Measurements from ENCODE around the gene ACSL6. TPM values are rescaled to one million over a fixed set of nuclear protein-coding genes. Genes with fewer than 3 reads are reported as not detected.
A peak's percentile ranks its signal among the peaks of the same experiment; 100 is the strongest.

ACSL6 gene
- polyA plus RNA-seq, 4 donors = 0.89 to 4.9 (median 2.7) TPM

DNA sequence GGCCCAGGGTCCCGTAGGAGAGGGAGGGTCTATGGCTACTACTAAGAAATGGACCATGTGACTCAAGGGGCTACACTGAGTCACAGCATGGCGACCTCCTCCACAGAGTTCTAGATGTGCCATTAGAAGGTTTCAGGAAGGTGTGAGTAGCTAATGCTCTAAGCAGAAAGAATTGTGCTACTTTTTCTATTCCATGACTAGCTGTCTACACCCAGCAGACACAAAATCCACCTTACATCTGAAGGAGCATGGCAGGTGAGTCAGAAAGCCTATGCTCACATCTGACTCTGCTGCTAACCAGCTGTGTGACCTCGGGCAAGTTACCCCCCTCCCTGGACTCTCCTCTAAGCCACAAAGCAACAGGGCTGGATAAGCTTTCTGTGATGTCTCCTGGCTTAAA lies 51.6 kb downstream of the ACSL6 start:
- Histone ChIP-seq H3K4me3 (ENCODE audit: low read depth in 1 of 3, low read length in 3 of 3) (no peak overlapping the region), H3K36me3 (ENCODE audit: control insufficient read depth in 3 of 3, insufficient read depth in 2 of 3, low read depth in 1 of 3, low read length in 3 of 3) (no peaks in the 10 kb centered on the region), H3K27me3 (ENCODE audit: control insufficient read depth in 3 of 3, insufficient read depth in 3 of 3, low read length in 3 of 3) (no peaks in the 10 kb centered on the region), H3K4me1 (ENCODE audit: control insufficient read depth in 3 of 3, insufficient read depth in 2 of 3, low read depth in 1 of 3, low read length in 2 of 3) (no peaks in the 10 kb centered on the region), H3K27ac (ENCODE audit: low read depth in 1 of 3, low read length in 2 of 3) (no peak overlapping the region), H3K9me3 (ENCODE audit: control insufficient read depth in 2 of 2, insufficient read depth in 1 of 2, low read depth in 1 of 2, low read length in 1 of 2) (no peaks in the 10 kb centered on the region)
- FAIRE-seq (no peak), DNase-seq (no peak)
- 81 to 89% (median 84%) methylated on average over 3 of the region's 3 CpGs for WGBS, 3 donors

DNA sequence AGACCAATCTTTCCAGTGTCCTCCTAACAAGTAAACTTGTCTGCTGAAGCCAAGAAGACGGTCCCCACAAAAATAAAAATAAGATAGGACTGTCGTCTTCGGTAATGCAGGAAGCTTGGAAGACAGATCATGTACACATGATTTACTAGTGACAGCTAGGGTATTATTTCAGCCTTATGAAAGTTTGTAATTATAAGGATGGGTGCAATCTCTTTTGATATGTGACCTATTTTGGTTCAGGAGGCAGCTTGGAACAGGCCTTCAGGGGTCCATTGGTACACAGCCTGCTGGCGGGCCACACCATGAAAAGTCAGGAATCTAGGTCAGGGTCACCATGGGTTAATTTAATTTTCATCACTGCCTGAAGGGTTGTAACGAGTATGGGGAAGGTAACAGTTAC lies 52.3 kb downstream of the ACSL6 start:
- 91 to 95% (median 93%) methylated on average over 5 of the region's 5 CpGs for WGBS, 3 donors
- Histone ChIP-seq H3K9me3 (ENCODE audit: control insufficient read depth in 2 of 2, insufficient read depth in 1 of 2, low read depth in 1 of 2, low read length in 1 of 2) (no peaks in the 10 kb centered on the region), H3K27me3 (ENCODE audit: control insufficient read depth in 3 of 3, insufficient read depth in 3 of 3, low read length in 3 of 3) (no peaks in the 10 kb centered on the region), H3K36me3 (ENCODE audit: control insufficient read depth in 3 of 3, insufficient read depth in 2 of 3, low read depth in 1 of 3, low read length in 3 of 3) (no peaks in the 10 kb centered on the region), H3K4me1 (ENCODE audit: control insufficient read depth in 3 of 3, insufficient read depth in 2 of 3, low read depth in 1 of 3, low read length in 2 of 3) (no peaks in the 10 kb centered on the region), H3K27ac (ENCODE audit: low read depth in 1 of 3, low read length in 2 of 3) (no peak overlapping the region), H3K4me3 (ENCODE audit: low read depth in 1 of 3, low read length in 3 of 3) (no peak overlapping the region)
- no peak for FAIRE-seq
- DNase-seq = no peak

GRCh38 chr5:131957721-131958441 lies 53.6 kb downstream of the ACSL6 start:
- no peaks in the 10 kb centered on the region for H3K27me3 ChIP-seq (ENCODE audit: control insufficient read depth in 3 of 3, insufficient read depth in 3 of 3, low read length in 3 of 3)
- H3K4me3 ChIP-seq (ENCODE audit: low read depth in 1 of 3, low read length in 3 of 3) = no peak overlapping the region
- DNase-seq (peak in 1 of 2 donors; percentile 9), FAIRE-seq (no peak)
- no peaks in the 10 kb centered on the region for H3K9me3 ChIP-seq (ENCODE audit: control insufficient read depth in 2 of 2, insufficient read depth in 1 of 2, low read depth in 1 of 2, low read length in 1 of 2)
- no peak overlapping the region for H3K27ac ChIP-seq (ENCODE audit: low read depth in 1 of 3, low read length in 2 of 3)
- 79 to 93% (median 86%) methylated on average over 8 of the region's 8 CpGs for WGBS, 3 donors
- H3K36me3 ChIP-seq (ENCODE audit: control insufficient read depth in 3 of 3, insufficient read depth in 2 of 3, low read depth in 1 of 3, low read length in 3 of 3) = no peaks in the 10 kb centered on the region
- no peaks in the 10 kb centered on the region for H3K4me1 ChIP-seq (ENCODE audit: control insufficient read depth in 3 of 3, insufficient read depth in 2 of 3, low read depth in 1 of 3, low read length in 2 of 3)

DNA sequence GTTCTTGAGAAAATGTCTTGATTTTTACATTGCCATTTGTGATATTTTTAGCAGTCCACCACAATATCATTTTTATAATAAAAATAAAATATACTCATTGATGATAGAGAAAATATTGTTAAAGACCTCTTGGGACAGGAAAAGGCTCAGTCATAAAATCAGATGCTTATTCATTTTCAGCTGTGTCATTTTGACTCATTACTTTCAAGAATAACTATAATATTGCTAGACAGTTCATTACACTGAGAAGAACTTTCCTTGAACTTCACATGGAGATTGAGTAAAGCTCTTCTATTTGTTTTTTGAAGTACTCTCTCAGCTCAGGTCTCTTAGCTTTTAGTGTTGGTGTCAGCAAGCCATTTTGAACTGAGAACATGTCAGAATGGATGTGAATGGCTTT lies 57.5 kb downstream of the ACSL6 start:
- FAIRE-seq (peak; percentile 30), DNase-seq (no peak)
- no peaks in the 10 kb centered on the region for H3K4me1 ChIP-seq (ENCODE audit: control insufficient read depth in 3 of 3, insufficient read depth in 2 of 3, low read depth in 1 of 3, low read length in 2 of 3)
- H3K27me3 ChIP-seq (ENCODE audit: control insufficient read depth in 3 of 3, insufficient read depth in 3 of 3, low read length in 3 of 3) = no peaks in the 10 kb centered on the region
- no peaks in the 10 kb centered on the region for H3K9me3 ChIP-seq (ENCODE audit: control insufficient read depth in 2 of 2, insufficient read depth in 1 of 2, low read depth in 1 of 2, low read length in 1 of 2)
- no peaks in the 10 kb centered on the region for H3K36me3 ChIP-seq (ENCODE audit: control insufficient read depth in 3 of 3, insufficient read depth in 2 of 3, low read depth in 1 of 3, low read length in 3 of 3)
- no peak overlapping the region for H3K27ac ChIP-seq (ENCODE audit: low read depth in 1 of 3, low read length in 2 of 3)
- no peak overlapping the region for H3K4me3 ChIP-seq (ENCODE audit: low read depth in 1 of 3, low read length in 3 of 3)

DNA sequence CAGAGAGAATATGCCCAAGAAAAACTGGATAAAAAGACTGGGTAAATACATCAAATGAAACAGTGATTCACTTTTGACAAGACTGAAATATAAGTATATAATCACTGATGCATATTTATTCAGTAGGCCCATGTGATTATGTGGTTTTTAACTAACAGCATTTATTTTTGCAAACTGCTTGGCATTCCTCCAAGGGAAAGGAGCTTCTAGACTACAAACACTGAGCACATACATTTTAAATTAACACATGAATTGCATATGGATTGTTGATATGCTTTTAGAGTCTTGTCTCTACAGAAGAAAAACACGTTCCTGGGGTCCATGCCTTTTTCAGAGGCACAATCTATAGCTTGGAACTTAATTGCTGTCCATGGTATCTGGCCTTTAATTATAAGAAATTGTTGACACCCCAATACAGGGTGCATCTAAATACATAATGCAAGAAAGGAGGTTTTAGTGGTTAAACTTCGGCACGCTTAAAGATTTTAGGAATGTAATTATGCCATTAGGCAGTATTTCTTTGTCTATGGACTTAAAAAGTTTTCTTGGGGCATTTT lies 59.1 kb downstream of the ACSL6 start:
- Histone ChIP-seq H3K9me3 (ENCODE audit: control insufficient read depth in 2 of 2, insufficient read depth in 1 of 2, low read depth in 1 of 2, low read length in 1 of 2) (no peaks in the 10 kb centered on the region), H3K27ac (ENCODE audit: low read depth in 1 of 3, low read length in 2 of 3) (no peak overlapping the region), H3K36me3 (ENCODE audit: control insufficient read depth in 3 of 3, insufficient read depth in 2 of 3, low read depth in 1 of 3, low read length in 3 of 3) (no peaks in the 10 kb centered on the region), H3K4me1 (ENCODE audit: control insufficient read depth in 3 of 3, insufficient read depth in 2 of 3, low read depth in 1 of 3, low read length in 2 of 3) (no peaks in the 10 kb centered on the region), H3K4me3 (ENCODE audit: low read depth in 1 of 3, low read length in 3 of 3) (no peak overlapping the region), H3K27me3 (ENCODE audit: control insufficient read depth in 3 of 3, insufficient read depth in 3 of 3, low read length in 3 of 3) (no peaks in the 10 kb centered on the region)
- WGBS, 3 donors = 48 to 92% (median 71%) methylated on average over 3 of the region's 3 CpGs
- FAIRE-seq (no peak), DNase-seq (no peak)

DNA sequence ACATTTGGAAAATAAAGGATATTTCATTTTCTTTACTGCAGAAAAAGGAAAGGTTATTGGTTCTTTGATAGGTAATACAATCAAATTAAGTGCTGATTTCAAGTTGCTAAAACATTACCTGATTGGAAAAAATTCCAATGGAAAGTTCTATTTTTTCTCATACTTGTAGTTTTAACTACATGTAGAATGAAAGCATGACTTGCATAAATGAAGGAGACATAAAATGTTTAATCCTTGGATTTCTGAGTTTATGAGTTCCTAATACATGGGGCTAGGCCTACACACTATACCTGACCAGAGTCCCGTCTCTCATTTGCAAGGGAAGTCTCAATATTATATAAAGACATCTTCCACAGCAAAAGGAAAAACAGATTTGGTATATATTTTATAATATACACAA lies 60.8 kb downstream of the ACSL6 start:
- Histone ChIP-seq H3K27ac (ENCODE audit: low read depth in 1 of 3, low read length in 2 of 3) (no peak overlapping the region), H3K27me3 (ENCODE audit: control insufficient read depth in 3 of 3, insufficient read depth in 3 of 3, low read length in 3 of 3) (no peaks in the 10 kb centered on the region), H3K9me3 (ENCODE audit: control insufficient read depth in 2 of 2, insufficient read depth in 1 of 2, low read depth in 1 of 2, low read length in 1 of 2) (no peaks in the 10 kb centered on the region), H3K4me3 (ENCODE audit: low read depth in 1 of 3, low read length in 3 of 3) (no peak overlapping the region), H3K36me3 (ENCODE audit: control insufficient read depth in 3 of 3, insufficient read depth in 2 of 3, low read depth in 1 of 3, low read length in 3 of 3) (no peaks in the 10 kb centered on the region), H3K4me1 (ENCODE audit: control insufficient read depth in 3 of 3, insufficient read depth in 2 of 3, low read depth in 1 of 3, low read length in 2 of 3) (no peaks in the 10 kb centered on the region)
- FAIRE-seq = no peak
- no peak for DNase-seq
- WGBS, 3 donors = 92 to 100% (median 94%) methylated on average over 1 of the region's 1 CpG

DNA sequence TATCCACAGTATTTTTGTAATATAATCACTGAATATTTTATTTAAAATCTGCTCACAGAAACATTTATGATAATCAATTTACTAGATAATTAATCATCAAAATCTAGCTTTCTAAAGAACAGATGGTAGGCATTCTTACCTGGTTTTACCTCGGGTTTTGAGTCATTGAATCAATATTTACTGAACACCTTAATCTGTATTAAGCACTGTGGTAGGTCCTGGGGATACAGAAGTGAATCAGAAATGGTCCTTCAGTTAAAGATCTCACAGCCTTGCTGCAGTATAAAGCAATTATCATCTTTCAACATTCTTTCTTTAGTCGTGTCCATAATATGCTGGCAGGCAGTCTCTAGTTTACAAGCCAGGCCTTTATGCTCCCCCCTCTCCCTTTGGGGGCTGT lies 64.0 kb downstream of the ACSL6 start:
- FAIRE-seq (no peak), DNase-seq (peak in 1 of 2 donors; percentile 5)
- 15 to 44% (median 39%) methylated on average over 2 of the region's 2 CpGs for WGBS, 3 donors
- no peaks in the 10 kb centered on the region for H3K27me3 ChIP-seq (ENCODE audit: control insufficient read depth in 3 of 3, insufficient read depth in 3 of 3, low read length in 3 of 3)
- no peaks in the 10 kb centered on the region for H3K36me3 ChIP-seq (ENCODE audit: control insufficient read depth in 3 of 3, insufficient read depth in 2 of 3, low read depth in 1 of 3, low read length in 3 of 3)
- no peak overlapping the region for H3K27ac ChIP-seq (ENCODE audit: low read depth in 1 of 3, low read length in 2 of 3)
- H3K4me1 ChIP-seq (ENCODE audit: control insufficient read depth in 3 of 3, insufficient read depth in 2 of 3, low read depth in 1 of 3, low read length in 2 of 3) = no peaks in the 10 kb centered on the region
- H3K4me3 ChIP-seq (ENCODE audit: low read depth in 1 of 3, low read length in 3 of 3) = no peak overlapping the region
- H3K9me3 ChIP-seq (ENCODE audit: control insufficient read depth in 2 of 2, insufficient read depth in 1 of 2, low read depth in 1 of 2, low read length in 1 of 2) = no peaks in the 10 kb centered on the region

DNA sequence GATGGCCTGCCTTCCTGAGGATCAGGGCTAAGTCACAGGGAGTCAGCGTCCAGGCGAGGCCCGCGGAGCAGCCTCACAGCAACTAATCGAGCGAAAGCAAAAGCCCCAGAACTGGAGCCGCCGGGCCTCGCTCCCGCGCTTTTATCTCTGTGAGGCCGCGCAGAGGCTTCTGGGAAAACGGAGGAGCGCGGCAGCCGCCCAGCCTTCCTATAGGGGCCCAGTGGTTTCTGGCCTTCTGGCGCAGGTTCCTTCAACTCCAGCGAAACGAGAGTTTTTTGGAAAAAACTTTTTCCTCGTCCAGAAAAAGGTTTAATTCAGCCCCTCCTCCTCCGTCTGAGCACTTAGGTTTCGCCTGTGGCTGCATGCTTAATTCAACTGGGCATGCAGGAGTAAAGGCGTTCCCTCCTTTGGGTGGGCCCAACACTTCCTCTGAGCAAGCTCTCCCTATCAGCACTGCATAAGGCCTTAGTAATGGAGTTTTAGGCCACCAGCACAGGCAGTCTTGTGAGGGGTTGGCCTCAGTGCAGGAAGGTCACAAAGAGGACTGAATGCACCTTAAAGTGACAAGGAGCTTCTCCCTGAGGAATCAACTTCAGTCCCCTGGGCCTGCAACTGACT lies 65.8 kb downstream of the ACSL6 start, which contains the start of gene MEIKIN:
Gene MEIKIN, minus strand, starts transcription at position 113 of the 618 bp plus-strand sequence. CDS start 158 bp downstream, outside the sequence.
- no peaks in the 10 kb centered on the region for H3K27me3 ChIP-seq (ENCODE audit: control insufficient read depth in 3 of 3, insufficient read depth in 3 of 3, low read length in 3 of 3)
- DNase-seq (no peak), FAIRE-seq (no peak)
- WGBS, 3 donors = 82 to 94% (median 91%) methylated on average over 24 of the region's 24 CpGs
- H3K4me3 ChIP-seq (ENCODE audit: low read depth in 1 of 3, low read length in 3 of 3) = no peak within 1 kb of the TSS
- H3K4me1 ChIP-seq (ENCODE audit: control insufficient read depth in 3 of 3, insufficient read depth in 2 of 3, low read depth in 1 of 3, low read length in 2 of 3) = no peaks in the 10 kb centered on the region
- H3K9me3 ChIP-seq (ENCODE audit: control insufficient read depth in 2 of 2, insufficient read depth in 1 of 2, low read depth in 1 of 2, low read length in 1 of 2) = no peaks in the 10 kb centered on the region
- no peaks in the 10 kb centered on the region for H3K36me3 ChIP-seq (ENCODE audit: control insufficient read depth in 3 of 3, insufficient read depth in 2 of 3, low read depth in 1 of 3, low read length in 3 of 3)
- H3K27ac ChIP-seq (ENCODE audit: low read depth in 1 of 3, low read length in 2 of 3) = no peak within 1 kb of the TSS

Measured in small intestine (tissue), 7 donors.